HG02610 (cell line): ENCODE data around the gene CAMKMT.
A peak's percentile ranks its signal among the peaks of the same experiment; 100 is the strongest.
"Not testable (repeated sequence)": the region's sequence is repeated elsewhere in the genome, so short reads cannot be mapped to it uniquely, and the experiment has no call there.

Experiments used
- ATAC-seq: cut with Tn5 transposase; IDR thresholded peaks from one replicate; pipeline ENCODE4 v1.9.1; 2021; ENCODE audit warnings: mild to moderate bottlenecking, moderate library complexity; ENCODE audit not compliant: unreplicated experiment

The CAMKMT gene

GRCh38 chr2:44580875-44581515 lies 219.2 kb downstream of the CAMKMT start:
- no peak for ATAC-seq

DNA sequence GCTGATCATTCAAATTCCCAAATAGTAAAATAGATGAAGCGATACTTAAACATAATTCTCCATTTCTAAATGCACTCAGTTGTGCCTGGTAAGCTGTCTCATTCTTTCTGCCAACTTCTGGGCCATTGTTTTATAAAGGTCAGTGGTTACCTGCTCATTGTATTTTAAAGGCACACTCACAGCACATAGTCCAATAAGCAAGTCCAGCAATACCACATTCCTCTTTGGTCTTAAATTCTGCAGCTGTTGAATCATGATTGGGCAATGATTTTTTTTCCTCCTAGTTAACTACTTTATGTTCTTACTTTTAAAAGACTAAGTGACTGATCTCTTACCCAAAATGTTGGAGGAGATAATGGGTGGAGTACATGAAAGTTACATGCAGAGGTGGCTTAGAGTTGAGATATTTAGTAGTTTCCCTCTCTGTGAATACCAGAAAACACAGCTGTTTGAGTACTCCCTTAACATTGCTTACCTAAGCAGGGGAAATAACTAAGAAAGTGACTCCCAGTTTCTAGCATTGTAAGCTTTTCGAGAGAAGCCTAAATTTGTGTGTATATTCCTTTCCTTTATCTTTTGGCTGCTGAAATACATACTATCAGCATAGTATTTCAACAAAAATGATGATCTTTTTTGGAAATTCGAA lies 220.7 kb downstream of the CAMKMT start:
- no peak for ATAC-seq

DNA sequence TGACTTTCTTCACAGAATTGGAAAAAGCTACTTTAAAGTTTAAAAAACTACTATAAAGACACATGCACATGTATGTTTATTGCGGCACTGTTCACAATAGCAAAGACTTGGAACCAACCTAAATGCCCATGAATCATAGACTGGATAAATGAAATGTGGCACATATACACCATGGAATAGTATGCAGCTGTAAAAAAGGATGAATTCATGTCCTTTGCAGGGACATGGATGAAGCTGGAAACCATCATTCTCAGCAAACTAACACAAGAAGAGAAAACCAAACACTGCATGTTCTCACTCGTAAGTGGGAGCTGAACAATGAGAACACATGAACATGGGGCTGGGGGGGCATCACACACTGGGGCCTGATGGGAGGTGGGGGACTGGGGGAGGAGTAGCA lies 233.9 kb downstream of the CAMKMT start:
- ATAC-seq, result not testable (repeated sequence)

DNA sequence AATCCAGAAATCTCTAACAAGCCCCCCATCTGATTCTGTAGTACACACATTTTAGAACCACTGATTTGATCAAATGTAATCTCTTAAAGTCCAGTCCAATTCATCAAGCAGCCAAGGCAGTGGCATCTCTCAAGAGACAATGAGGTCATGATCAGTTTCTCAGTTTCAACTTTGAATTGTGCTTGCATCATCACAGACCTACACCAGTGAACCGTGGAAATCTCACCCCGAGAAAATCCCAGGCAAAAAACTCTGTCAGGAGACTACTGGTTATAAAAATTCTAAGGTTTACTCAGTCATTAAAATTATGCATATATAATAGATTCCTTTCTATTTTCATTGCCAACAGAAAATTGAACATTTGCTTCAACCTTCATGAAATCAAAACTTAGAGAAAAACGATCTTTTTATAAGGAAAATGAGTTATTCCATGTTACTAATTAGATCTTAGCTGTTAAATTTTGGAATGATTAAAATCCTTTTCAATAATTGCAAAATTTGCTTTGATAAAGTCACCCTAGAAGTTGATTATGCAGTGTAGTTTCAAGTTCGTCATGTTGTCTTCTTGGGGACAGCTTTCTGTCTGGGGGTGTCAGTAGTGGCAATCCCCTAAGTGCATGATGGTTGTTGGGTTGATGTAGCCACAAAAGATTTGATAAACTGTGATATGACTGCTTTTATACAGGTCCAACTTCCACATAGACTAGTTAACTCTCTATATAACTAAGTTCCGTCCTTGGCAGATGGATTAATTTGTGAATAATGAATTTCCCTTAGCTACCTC lies 235.0 kb downstream of the CAMKMT start:
- ATAC-seq, result peak; percentile 75

- ATAC-seq, result no peak
Observed at GRCh38 chr2:44598330-44599119, 236.8 kb downstream of the CAMKMT start.

DNA sequence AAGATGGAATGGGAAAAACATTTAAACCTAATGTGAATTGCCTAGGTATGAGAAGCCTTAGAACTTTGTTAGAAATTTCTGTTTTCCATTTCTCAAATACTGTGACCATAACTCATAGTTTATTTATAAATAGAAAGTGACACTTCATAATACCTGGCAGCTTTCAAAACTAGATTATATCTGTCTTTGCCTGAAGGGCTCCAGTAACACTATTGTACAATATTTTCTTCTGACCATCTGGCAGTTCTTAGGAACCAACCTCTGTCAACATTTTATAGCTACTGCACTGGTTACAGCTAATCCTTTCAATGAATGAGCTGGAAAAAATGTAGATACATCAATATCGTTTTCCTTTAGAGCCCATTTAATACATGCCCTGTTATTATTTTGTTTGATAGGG lies 237.4 kb downstream of the CAMKMT start:
- peak; percentile 64 for ATAC-seq

GRCh38 chr2:44602446-44602845 lies 240.7 kb downstream of the CAMKMT start:
- ATAC-seq, result no peak

DNA sequence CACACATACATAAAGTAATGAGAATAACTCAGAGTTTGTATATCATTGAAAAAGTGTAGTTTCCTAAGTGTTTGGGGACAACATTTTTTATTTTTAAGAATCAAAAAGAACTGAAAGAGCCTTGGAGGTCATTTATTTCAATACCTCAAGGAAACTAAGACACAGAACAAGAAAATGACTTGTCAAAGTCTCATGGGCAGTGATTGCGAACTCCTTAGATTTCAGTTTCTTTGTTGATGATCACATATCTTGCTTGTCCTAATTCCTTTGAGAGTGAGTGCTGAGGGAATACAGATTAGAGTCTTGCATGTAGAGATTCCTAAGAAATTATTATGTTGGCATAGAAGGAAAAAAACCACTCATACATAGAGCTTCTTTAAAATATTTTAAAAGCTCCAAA lies 243.8 kb downstream of the CAMKMT start:
- ATAC-seq, result no peak

DNA sequence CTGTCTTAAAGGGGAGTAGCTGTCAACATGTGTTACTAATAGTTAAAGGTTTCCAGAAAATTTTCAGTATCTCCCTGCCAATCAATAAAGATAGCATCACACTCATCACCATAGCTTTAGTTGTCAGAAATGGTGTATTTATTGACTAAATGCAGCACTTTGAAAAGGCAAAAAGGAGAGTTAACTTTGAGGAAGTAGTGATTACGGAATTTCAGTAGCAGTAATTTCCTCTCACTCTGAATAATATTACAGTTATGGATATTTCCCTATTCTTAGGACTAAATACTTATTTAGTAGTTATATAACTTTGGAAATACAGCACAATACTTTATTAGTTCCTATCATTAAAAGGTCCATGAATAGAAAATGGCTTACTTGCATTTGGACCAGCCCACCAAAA lies 250.5 kb downstream of the CAMKMT start:
- ATAC-seq, result no peak

- ATAC-seq, result no peak
Observed at GRCh38 chr2:44614940-44615339, 253.2 kb downstream of the CAMKMT start.

DNA sequence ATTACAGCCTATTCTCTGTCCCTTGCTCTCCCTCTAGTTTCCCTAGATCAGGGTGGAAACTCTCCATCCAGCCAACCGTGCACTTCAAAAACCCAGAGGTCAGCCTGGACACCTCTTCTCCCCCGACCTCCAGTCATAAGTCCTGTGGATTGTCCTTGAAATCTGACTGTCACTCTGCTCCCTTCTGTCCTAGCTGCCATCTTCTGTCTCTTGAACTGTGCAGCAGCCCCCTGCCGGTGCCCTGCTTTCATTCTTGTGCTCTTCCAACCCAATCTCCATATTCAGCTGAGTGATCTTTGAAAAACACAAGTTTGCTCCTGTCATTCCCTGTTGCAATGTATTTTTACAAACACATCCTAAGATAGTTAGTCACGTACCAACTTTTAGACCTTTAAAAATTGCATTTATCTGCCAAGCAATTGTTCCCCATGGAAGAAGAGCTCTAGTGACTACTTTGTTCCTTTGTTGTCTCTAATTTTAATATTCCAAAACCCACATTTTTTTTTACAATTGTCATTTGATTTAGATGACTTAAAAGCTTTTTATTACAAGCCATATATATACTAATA lies 254.3 kb downstream of the CAMKMT start:
- no peak for ATAC-seq

- ATAC-seq, result peak; percentile 93
Observed at GRCh38 chr2:44616667-44617155, 255.0 kb downstream of the CAMKMT start.

GRCh38 chr2:44618251-44619023 lies 256.7 kb downstream of the CAMKMT start:
- ATAC-seq, result no peak

GRCh38 chr2:44620189-44620990 lies 258.6 kb downstream of the CAMKMT start:
- ATAC-seq, result no peak

DNA sequence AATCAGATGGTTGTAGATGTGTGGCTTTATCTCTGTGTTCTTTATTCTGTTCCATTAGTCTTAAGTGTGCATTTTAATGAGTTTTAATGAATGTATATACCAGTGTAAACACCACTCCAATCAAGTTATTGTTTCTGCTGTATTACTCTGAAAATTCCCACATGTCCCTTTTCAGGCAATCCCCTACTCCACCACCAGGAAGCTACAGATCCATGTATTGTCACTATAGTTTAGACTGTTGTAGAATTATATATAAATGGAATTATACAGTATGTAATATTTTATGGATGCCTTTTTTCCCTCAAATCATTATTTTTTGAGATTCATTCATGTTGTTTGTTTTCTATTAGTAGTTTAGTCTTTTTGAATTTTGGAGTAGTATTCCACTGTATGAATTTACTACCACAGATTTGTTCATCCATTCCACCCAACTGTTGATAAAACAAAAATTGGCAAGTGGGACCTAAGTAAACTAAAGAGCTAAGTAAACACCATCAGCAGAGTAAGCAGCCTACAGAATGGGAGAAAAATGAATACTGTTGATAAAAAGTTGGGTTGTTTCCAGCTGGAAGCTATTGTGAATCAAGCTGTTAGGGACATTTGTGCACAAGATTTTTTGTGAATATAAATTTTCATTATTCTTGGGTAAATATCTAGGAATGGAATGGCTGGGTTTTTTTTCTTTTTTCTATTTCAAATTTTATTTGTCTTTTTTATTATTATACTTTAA lies 262.0 kb downstream of the CAMKMT start:
- no peak for ATAC-seq

DNA sequence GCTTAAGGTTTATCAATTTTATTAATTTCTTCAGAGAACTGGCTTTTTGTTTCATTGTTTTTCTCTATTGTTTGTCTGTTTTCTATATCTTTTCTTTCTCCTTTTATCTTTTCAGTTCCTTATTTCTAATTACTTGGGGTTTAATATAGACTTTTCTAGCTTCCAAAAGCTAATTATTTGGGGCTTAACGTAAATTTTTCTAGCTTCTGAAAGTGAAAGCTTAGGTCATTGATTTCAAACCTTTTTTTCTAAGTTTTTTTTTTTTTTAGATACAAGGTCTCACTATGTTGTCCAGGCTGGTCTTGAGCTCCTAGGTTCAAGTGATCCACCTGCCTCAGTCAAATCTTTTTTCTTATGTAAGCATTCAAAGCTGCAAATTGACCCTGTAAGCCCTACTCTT lies 266.6 kb downstream of the CAMKMT start:
- ATAC-seq, result no peak

DNA sequence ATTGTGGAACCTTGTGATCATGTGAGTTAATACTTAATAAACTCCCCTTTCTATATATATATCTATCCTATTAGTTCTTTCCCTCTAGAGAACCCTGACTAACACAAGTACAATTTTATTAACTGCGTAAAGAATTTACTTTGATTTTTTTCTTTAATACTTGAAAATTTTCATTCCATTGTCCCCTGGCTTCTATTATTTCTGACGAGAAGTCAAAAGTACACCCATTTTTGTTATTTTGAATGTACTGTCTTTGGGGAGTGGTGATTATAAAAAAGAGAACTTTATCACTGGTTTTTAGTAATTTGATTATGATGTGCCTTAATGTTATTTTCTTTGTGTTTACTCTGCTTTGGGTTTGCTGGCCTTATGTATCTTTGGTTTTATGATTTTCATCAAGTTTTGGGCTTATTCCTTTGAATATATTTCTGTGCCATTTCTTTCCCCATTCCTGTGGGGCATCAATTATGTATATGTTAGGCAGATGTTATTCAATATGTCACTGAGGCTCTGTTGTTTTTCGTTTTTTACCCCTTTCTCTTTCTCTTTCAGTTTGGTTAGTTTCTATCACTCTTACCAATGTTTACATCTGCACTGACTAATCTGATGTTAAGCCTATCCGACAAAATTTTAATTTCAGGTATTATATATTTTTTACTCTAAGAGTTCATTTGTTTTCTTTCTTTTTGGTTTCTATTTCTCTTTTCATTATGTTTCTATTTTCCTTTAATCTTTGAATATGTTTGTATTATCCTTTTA lies 271.4 kb downstream of the CAMKMT start:
- no peak for ATAC-seq

DNA sequence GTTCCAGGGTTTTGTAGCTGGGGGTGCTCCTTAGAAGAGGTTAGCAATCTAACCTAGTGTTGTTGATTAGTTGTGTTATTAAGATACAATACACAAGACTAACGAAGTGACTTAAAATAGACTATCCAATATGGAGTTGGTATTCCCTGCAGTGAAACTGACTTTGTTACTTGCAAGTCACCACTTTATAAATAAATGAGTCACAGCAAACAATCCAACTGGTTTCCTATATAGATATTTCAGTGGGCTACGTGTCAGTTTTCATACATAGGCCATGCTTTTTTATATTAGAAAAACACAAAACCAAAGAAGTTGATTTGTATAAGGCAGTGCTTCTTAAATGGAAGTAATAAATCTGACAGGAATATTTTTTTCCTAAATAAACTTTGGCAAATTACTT lies 274.0 kb downstream of the CAMKMT start:
- ATAC-seq, result no peak
